CD14-positive monocyte (primary cell): ENCODE measurements around the gene ATP11A. TPM values are rescaled to one million over a fixed set of nuclear protein-coding genes. Genes with fewer than 3 reads are reported as not detected.

Experiments used
- DNase-seq, 3 donors: peaks; one replicate each; pipeline ENCODE4 v3.0.0-alpha.2; 2011 to 2022
- H2AFZ ChIP-seq: 2 replicates; pipeline ENCODE4 v1.6.0; 2012; ENCODE audit warnings: mild to moderate bottlenecking, low read depth, low read length, inconsistent platforms; ENCODE audit not compliant: insufficient read depth, poor library complexity, severe bottlenecking
- H3K27ac ChIP-seq, 2 donors: 1 replicate in 1 of 2; 2 replicates in 1 of 2; pipeline ENCODE4 v1.5.1; 2012 to 2013; ENCODE audit warnings: low read length in 2 of 2, control low read depth in 1 of 2, inconsistent platforms in 1 of 2, low read depth in 1 of 2, mild to moderate bottlenecking in 1 of 2
- H3K27me3 ChIP-seq, 2 donors: one replicate each; pipeline versions ENCODE4 v1.6.0 to v1.6.1; 2011 to 2013; ENCODE audit warnings: low read length in 2 of 2; ENCODE audit not compliant: control insufficient read depth in 2 of 2, insufficient read depth in 2 of 2
- H3K36me3 ChIP-seq, 2 donors: replicated peaks in 1 of 2; 1 replicate in 1 of 2; 2 replicates in 1 of 2; pipeline versions ENCODE4 v1.5.1 to v1.6.1; 2012 to 2013; ENCODE audit warnings: low read length in 2 of 2, control low read depth in 1 of 2, inconsistent platforms in 1 of 2, mild to moderate bottlenecking in 1 of 2; ENCODE audit not compliant: insufficient read depth in 2 of 2, control insufficient read depth in 1 of 2
- H3K4me1 ChIP-seq, 2 donors: 1 replicate in 1 of 2; 2 replicates in 1 of 2; pipeline versions ENCODE4 v1.5.1 to v1.6.1; 2012 to 2013; ENCODE audit warnings: low read length in 2 of 2, control low read depth in 1 of 2, inconsistent platforms in 1 of 2, mild to moderate bottlenecking in 1 of 2, moderate library complexity in 1 of 2; ENCODE audit not compliant: insufficient read depth in 2 of 2, control insufficient read depth in 1 of 2
- H3K4me2 ChIP-seq: replicated peaks from 2 replicates; pipeline ENCODE3; 2012; ENCODE audit warnings: low read length, moderate library complexity, mild to moderate bottlenecking; ENCODE audit not compliant: poor library complexity, severe bottlenecking; ENCODE audit errors: extremely low read depth
- H3K4me3 ChIP-seq, 3 experiments: fragments of 200-600 bp in 1 of 3; sonication (generic) in 1 of 3; replicated peaks in 1 of 3; 1 replicate in 2 of 3; 2 replicates in 1 of 3; pipeline ENCODE4 v1.5.1; 2011 to 2013; ENCODE audit warnings: low read length in 3 of 3, mild to moderate bottlenecking in 3 of 3, control low read depth in 2 of 3, low read depth in 2 of 3, inconsistent platforms in 1 of 3, moderate library complexity in 1 of 3
- H3K79me2 ChIP-seq: 2 replicates; pipeline ENCODE4 v1.6.0; 2012; ENCODE audit warnings: mild to moderate bottlenecking, control low read depth, inconsistent platforms, low read length, moderate library complexity; ENCODE audit not compliant: insufficient read depth
- H3K9ac ChIP-seq: 2 replicates; pipeline ENCODE4 v1.6.0; 2017; ENCODE audit warnings: low read length, mild to moderate bottlenecking; ENCODE audit not compliant: insufficient read depth, poor library complexity, severe bottlenecking
- H3K9me3 ChIP-seq, 2 donors: replicated peaks in 1 of 2; 1 replicate in 1 of 2; 2 replicates in 1 of 2; pipeline versions ENCODE4 v1.5.1 to v1.6.1; 2012 to 2013; ENCODE audit warnings: low read length in 2 of 2, control low read depth in 1 of 2; ENCODE audit not compliant: control insufficient read depth in 1 of 2, insufficient read depth in 1 of 2
- H4K20me1 ChIP-seq: 2 replicates; pipeline ENCODE4 v1.6.0; 2012; ENCODE audit warnings: mild to moderate bottlenecking, low read length, control low read depth, moderate library complexity; ENCODE audit not compliant: insufficient read depth
- H3K27ac Mint-ChIP-seq, 7 donors: one replicate each; pipeline ENCODE4 v1.8.0; 2020; ENCODE audit warnings: mild to moderate bottlenecking in 7 of 7, mixed read lengths in 7 of 7, moderate library complexity in 6 of 7, inconsistent platforms in 2 of 7
- H3K27me3 Mint-ChIP-seq, 3 donors: one replicate each; pipeline ENCODE4 v1.8.0; 2021 to 2022; ENCODE audit warnings: low read depth in 3 of 3, mild to moderate bottlenecking in 3 of 3, mixed read lengths in 3 of 3, moderate library complexity in 3 of 3, inconsistent platforms in 1 of 3
- H3K36me3 Mint-ChIP-seq, 2 donors: one replicate each; pipeline ENCODE4 v1.8.0; 2020; ENCODE audit warnings: mixed read lengths in 2 of 2, inconsistent platforms in 1 of 2, mild to moderate bottlenecking in 1 of 2
- H3K4me1 Mint-ChIP-seq: one replicate; pipeline ENCODE4 v1.8.0; 2020; ENCODE audit warnings: mild to moderate bottlenecking, mixed read lengths
- H3K4me3 Mint-ChIP-seq, 2 donors: one replicate each; pipeline ENCODE4 v1.8.0; 2020; ENCODE audit warnings: mild to moderate bottlenecking in 2 of 2, mixed read lengths in 2 of 2, moderate library complexity in 1 of 2
- H3K9me3 Mint-ChIP-seq, 7 donors: one replicate each; pipeline ENCODE4 v1.8.0; 2020 to 2022; ENCODE audit warnings: mixed read lengths in 7 of 7, mild to moderate bottlenecking in 6 of 7, moderate library complexity in 6 of 7, inconsistent platforms in 2 of 7
- WGBS: methylation state at CpG from one replicate; pipeline ENCODE4 v1.1.5; 2013; ENCODE audit warnings: missing lambda C conversion rate; ENCODE audit not compliant: insufficient coverage; 5-methylcytosine and 5-hydroxymethylcytosine counted together
- intact Hi-C, 2 donors: fragments of 100-400 bp; cut with micrococcal nuclease; formaldehyde crosslinking; loops; one replicate each; pipeline versions ENCODE4 v1.15.0 to v1.15.1; 2023
- polyA plus RNA-seq, 3 donors: library from polyadenylated mRNA; depleted of rRNA in 1 of 3; unstranded in 2 of 3; stranded (reverse) in 1 of 3; fragments of 300-500 nt in 2 of 3; fragments of >200 nt in 1 of 3; fragmentation: Illumina TruSeq in 2 of 3; gene quantifications; 1 replicate in 2 of 3; 2 replicates in 1 of 3; pipeline ENCODE4 v1.2.3, GENCODE V29; 2012 to 2021
- TF ChIP-seq, protein P1 (sequence below): fragments of 200-600 bp; IDR thresholded peaks from one replicate; pipeline ENCODE4 v1.8.0; 2022; ENCODE audit warnings: antibody characterized with exemption, mild to moderate bottlenecking

Gene ATP11A
- polyA plus RNA-seq, 3 donors: 7.2 to 45.4 (median 7.6) TPM

DNA sequence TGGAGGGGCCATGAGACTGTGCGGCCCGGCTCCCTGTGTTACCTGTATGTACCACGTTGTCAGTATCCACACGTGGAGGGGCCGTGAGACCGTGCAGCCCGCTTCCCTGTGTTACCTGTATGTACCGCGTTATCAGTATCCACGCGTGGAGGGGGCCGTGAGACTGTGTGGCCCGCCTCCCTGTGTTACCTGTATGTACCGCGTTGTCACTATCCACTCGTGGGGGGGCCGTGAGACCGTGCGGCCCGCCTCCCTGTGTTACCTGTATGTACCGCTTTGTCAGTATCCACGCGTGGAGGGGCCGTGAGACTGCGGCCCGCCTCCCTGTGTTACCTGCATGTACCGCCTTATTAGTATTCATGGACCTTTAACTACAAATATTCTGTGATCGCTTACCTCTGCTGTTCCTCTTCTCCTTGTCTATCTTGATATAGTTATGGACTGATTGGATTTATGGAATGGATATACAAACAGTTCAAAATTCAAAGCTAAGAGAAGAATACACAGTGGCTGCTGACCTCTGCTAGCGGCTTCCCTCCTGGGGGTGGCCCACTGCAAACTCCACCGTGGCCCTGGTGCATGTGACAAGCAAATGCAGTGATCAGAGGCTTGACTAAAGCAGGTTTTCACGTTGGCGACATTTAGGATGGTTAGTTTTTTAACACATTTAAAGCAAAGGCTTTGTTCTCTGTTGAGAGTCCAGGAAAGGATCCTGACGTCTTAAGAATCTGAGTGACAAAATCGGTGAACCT lies 38.7 kb downstream of the ATP11A start:
- no peaks in the 10 kb centered on the region for H3K9me3 ChIP-seq
- H3K27ac ChIP-seq: no peak overlapping the region
- Mint-ChIP-seq H3K27me3 (no peaks in the 10 kb centered on the region), H3K9me3 (peaks cover 0 to 2% (median 0%) of the 10 kb centered on the region in 7 donors), H3K36me3 (peaks cover 19 to 47% of the 10 kb centered on the region in 2 donors), H3K4me3 (no peak overlapping the region), H3K27ac (peak overlapping the region in 2 of 7 donors; percentile 7 to 21), H3K4me1 (peaks cover 23% of the 10 kb centered on the region)
- H3K36me3 ChIP-seq: peaks cover 9 to 45% of the 10 kb centered on the region in 2 donors
- 98% methylated on average over 25 of the region's 34 CpGs for WGBS
- H3K27me3 ChIP-seq: no peaks in the 10 kb centered on the region
- no peak overlapping the region for H3K4me3 ChIP-seq
- intact Hi-C loops: no loop called here
- DNase-seq: no peak
- H3K9ac ChIP-seq: no peak overlapping the region
- TF ChIP-seq, protein P1, sequence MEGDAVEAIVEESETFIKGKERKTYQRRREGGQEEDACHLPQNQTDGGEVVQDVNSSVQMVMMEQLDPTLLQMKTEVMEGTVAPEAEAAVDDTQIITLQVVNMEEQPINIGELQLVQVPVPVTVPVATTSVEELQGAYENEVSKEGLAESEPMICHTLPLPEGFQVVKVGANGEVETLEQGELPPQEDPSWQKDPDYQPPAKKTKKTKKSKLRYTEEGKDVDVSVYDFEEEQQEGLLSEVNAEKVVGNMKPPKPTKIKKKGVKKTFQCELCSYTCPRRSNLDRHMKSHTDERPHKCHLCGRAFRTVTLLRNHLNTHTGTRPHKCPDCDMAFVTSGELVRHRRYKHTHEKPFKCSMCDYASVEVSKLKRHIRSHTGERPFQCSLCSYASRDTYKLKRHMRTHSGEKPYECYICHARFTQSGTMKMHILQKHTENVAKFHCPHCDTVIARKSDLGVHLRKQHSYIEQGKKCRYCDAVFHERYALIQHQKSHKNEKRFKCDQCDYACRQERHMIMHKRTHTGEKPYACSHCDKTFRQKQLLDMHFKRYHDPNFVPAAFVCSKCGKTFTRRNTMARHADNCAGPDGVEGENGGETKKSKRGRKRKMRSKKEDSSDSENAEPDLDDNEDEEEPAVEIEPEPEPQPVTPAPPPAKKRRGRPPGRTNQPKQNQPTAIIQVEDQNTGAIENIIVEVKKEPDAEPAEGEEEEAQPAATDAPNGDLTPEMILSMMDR: no peak
- peaks cover 14 to 18% of the 10 kb centered on the region in 2 donors for H3K4me1 ChIP-seq
- H2AFZ ChIP-seq: no peak overlapping the region
- peaks cover 100% of the 10 kb centered on the region for H4K20me1 ChIP-seq
- H3K79me2 ChIP-seq: peaks cover 99% of the 10 kb centered on the region
- H3K4me2 ChIP-seq: no peak overlapping the region

DNA sequence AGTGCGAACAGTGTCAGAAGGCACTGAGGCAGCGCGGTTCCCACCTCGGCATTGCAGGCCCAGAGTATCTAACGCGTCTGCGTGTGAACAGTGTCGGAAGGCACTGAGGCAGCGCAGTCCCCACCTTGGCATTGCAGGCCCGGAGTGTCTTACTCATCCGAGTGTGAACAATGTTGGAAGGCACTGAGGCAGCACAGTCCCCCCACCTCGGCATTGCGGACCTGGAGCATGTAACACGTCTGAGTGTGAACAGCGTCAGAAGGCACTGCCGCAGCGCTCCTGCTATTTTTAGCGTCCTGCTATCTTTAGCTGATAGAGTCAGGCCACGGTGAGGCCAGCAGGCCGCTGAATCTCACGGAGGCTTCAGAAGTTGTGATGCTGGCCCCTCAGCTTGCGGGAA lies 39.6 kb downstream of the ATP11A start:
- peak overlapping the region in 1 of 7 donors; percentile 62 for H3K27ac Mint-ChIP-seq
- no peaks in the 10 kb centered on the region for H3K27me3 ChIP-seq
- no peak overlapping the region for H3K4me3 ChIP-seq
- peaks cover 19 to 41% of the 10 kb centered on the region in 2 donors for H3K36me3 Mint-ChIP-seq
- H3K27ac ChIP-seq: no peak overlapping the region
- H2AFZ ChIP-seq: no peak overlapping the region
- TF ChIP-seq, protein P1: no peak
- 95% methylated on average over 22 of the region's 22 CpGs for WGBS
- peaks cover 99% of the 10 kb centered on the region for H3K79me2 ChIP-seq
- no peaks in the 10 kb centered on the region for H3K9me3 ChIP-seq
- peaks cover 12 to 15% of the 10 kb centered on the region in 2 donors for H3K4me1 ChIP-seq
- H3K9ac ChIP-seq: no peak overlapping the region
- H4K20me1 ChIP-seq: peaks cover 100% of the 10 kb centered on the region
- peaks cover 5 to 41% of the 10 kb centered on the region in 2 donors for H3K36me3 ChIP-seq
- H3K4me2 ChIP-seq: no peak overlapping the region
- H3K4me1 Mint-ChIP-seq: peaks cover 20% of the 10 kb centered on the region
- intact Hi-C loops: no loop called here
- no peak overlapping the region for H3K4me3 Mint-ChIP-seq
- no peak for DNase-seq
- H3K27me3 Mint-ChIP-seq: no peaks in the 10 kb centered on the region
- H3K9me3 Mint-ChIP-seq: peaks cover 0 to 2% (median 0%) of the 10 kb centered on the region in 7 donors
